GM12874 (cell line): ENCODE results near the gene ARHGEF7.

Source experiments
- TF ChIP-seq, protein P1 (sequence below): IDR thresholded peaks from 2 replicates; pipeline ENCODE4 v1.5.1; 2011; ENCODE audit warnings: low read depth, mild to moderate bottlenecking, control low read depth, low read length, moderate library complexity; ENCODE audit not compliant: insufficient read depth

Gene ARHGEF7

DNA sequence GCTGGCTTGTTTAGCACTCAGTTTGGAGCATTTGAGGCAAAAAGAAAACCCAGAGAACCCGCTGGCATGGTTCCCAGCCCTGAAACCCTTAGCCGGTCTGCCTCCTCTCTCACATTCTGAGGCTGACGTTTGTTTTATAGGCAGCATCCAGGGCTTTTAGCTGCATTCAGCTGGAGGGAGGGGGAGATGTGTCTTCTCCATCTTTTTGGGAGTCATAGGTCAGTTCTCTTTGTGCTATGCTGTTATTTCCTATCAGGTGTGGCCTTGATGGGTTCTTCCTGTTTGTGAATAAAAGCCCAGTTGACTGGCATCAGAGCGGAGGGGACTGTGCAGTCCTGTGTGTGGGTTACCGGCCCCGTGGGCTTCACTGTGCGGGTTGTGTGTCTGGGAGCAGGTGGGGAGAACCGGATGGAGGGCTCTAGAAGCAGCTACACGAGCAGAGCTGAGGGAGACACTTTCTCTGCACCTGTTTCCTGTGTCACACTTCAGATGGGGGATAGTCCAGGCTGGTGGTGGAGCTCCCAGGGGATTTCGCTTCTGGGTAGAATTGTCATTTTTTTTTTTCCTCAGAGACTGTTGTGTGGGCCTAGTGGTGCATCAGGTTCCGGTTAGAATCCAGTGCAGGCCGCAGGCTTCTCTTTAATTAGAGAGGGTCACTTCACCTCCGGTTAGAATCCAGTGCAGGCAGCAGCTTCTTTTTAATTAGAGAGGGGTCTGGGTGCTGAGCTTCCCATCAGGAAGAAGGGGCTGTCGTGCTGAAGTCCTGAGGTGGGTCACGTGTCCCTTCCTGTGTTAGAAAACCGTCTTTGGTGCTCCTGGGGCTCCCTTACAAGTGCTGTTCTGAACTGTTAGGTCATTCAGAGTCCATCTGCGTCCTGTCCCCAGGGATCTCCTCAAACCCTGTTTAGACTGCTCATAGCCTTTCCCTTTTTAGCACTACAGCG lies 69.6 kb downstream of the ARHGEF7 start:
- TF ChIP-seq, protein P1, sequence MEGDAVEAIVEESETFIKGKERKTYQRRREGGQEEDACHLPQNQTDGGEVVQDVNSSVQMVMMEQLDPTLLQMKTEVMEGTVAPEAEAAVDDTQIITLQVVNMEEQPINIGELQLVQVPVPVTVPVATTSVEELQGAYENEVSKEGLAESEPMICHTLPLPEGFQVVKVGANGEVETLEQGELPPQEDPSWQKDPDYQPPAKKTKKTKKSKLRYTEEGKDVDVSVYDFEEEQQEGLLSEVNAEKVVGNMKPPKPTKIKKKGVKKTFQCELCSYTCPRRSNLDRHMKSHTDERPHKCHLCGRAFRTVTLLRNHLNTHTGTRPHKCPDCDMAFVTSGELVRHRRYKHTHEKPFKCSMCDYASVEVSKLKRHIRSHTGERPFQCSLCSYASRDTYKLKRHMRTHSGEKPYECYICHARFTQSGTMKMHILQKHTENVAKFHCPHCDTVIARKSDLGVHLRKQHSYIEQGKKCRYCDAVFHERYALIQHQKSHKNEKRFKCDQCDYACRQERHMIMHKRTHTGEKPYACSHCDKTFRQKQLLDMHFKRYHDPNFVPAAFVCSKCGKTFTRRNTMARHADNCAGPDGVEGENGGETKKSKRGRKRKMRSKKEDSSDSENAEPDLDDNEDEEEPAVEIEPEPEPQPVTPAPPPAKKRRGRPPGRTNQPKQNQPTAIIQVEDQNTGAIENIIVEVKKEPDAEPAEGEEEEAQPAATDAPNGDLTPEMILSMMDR, result no peak

DNA sequence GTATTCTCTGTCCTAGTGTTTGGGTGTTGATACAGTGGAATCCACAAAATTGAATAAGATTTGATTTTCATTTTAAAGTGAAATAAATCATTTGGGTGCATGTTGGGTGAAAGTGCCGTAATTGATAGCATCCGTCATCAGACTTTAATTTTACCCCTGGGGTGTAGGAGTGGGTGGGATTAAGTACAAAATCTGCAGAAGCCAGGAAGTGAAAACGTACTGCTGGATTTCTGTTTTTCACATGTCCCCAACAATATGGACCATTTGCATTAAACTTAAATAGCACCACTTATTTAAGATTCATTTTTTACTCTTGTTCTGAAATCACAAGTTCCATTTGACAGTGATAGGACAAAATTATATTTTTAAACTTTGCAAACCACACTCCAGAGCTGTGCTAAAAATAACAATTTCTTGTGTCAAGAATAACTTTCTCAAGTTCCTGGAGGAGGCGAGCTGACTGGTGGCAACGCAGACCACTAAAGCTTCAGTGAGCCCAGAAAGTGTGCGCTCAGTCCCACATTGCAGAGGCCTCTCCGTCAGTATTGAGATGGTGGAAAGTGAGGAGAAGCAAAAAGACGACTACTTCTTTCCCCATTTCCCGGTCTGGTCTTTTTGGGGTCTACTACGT lies 71.3 kb downstream of the ARHGEF7 start:
- TF ChIP-seq, protein P1, result no peak

DNA sequence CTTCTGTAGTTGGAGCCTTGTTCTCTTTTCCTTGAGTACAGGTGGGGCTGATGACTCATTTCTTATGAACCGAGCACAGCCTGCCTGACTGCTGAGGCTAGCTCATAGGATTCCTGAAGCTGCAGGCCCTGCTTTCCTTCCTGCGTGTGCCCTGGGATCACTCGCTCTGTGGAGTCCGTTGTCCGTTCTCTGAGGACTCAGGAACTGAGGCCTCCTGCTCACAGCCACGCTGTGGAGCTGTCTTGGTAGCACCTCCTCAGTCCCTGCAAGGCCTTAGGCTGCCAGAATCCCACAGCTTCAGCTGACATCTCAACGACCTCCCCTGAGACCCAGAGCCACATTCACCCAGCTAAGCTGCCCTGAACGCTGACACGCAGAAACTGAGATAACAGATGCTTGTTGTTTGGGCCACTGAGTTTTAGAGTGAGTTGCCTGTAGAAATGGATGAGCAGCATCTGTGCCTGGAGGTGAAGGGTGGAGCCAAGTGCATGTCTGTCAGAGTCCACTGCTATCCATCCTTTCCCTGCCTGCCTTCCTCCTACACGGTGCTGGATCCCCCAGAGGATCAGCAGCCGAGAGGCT lies 72.9 kb downstream of the ARHGEF7 start:
- TF ChIP-seq, protein P1, result no peak

DNA sequence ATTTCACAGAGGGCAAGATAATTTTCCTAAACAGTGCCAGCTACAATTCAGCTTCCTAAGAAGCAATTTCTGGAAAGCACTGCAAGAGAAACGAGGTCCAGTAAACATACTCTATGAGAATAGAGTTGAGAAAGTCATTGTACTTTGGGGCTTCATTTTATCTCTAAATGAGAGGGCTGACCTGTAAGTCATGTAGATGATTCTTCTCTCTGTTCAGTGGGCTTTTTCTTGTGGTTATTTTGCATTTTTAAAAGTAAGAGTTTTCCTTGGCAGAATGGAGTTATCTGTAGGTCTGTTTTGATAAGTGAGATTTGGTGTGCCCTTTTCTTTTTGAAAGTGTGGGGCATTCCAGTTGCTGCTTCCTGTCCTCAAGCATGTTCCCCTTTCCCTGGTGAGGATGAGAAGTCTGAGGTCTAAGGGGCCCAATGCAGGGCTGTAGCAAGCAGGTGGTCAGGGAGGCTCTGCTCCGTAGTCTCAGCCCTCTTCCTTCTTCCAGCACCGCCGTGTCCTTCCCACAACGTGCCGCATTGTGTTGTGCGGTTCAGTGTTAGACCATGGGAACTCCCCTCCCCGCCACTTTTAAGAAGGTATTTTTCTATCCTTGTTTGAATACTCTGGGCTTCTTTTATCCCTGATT lies 86.3 kb downstream of the ARHGEF7 start:
- TF ChIP-seq, protein P1, result no peak

DNA sequence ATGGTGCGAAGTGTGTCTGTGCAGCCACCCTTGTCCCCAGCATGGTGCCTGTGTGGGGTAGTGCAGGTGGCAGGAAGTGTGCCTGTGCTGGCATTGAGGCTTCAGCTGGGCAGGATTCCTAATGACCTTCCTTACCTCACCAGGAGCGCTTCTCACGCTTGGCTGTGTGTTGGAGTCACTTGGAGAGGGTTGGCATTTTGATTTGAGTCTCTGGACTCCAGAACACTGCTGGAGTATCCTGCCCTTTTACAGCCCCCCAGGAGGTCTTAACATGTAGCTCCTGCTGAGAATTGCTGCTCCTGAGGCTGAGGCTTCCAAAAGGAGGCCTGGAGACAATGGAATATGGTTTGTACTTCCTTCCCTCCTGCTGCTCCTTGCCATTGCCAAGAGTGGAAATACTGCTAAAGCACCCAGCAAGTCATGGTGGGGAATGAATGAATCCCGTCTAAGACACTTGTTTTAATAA lies 87.1 kb downstream of the ARHGEF7 start:
- TF ChIP-seq, protein P1, result no peak

DNA sequence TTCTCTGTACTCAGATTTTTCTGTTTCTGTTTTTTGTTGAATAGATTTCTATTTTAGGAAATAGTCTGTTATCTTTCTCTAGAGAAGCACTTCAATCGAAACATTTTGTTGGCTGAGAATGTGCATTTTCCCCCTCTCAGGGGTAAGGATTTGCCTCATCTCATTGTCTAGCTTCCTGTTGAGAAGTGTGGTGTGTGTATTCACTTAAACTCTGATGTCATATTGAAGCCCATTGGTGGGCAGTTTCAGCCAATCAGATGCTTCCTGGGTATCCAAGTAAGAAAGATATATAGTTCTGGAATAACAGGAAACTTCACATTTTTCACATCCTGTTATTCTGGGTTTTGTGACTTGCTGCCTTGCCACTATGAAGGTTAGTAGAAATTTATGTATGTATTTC lies 87.6 kb downstream of the ARHGEF7 start:
- TF ChIP-seq, protein P1, result no peak

DNA sequence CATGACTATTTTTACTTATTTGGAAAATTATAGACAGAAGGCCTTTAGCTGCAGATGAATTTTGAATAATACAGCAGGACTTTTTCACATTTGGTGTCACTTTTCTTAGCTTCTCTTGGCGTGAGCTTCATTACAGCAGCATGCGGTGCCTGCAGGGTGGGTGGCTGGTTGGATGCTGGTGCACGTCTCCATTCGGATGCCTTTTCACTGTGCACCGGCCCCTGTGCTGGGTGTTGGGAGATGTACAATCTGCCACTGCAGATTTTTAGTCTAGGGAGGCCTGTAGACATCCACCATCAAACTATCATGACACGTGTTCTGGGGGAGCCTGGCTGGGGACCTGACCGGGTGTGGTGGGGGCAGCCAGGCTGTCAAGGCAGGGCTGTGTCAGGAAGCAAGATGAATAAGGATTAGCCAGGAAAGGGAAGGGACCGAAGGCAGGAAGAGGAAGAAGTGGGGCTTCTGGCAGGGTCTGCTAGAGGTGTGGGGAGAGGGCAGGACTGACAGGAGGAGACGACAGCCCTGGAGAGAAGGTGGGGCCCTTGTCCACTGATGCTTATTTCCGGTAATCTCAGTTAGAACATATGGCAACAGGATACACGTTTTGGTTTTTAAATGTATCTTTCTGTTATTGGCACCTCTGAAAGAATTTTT lies 88.8 kb downstream of the ARHGEF7 start:
- TF ChIP-seq, protein P1, result no peak
